IMR-90 (cell line): Measurements from ENCODE around the gene TENT5C. TPM values are rescaled to one million over a fixed set of nuclear protein-coding genes. Genes with fewer than 3 reads are reported as not detected.

Experiments
- ATAC-seq: fragments of 200-7000 bp; cut with Tn5 transposase; 2 replicates; pipeline ENCODE4 v1.9.1; 2020; ENCODE audit warnings: low read depth, mild to moderate bottlenecking, moderate library complexity
- BruUV-seq: library from RNA; stranded (reverse); fragments of 400-500 nt; replicated peaks from 2 replicates; lab custom pipeline; 2021; lab: Mats Ljungman, UMichigan
- CTCF ChIA-PET: fragments of 300-600 bp; formaldehyde crosslinking; extraction: SDS; loops from one replicate; lab custom pipeline; 2021; ENCODE audit warnings: antibody characterized with exemption; lab: Yijun Ruan, JAX
- POLR2A ChIA-PET: fragments of 300-600 bp; sonication (Branson Sonifier 250); formaldehyde crosslinking; loops from one replicate; lab custom pipeline; 2022; ENCODE audit warnings: antibody characterized with exemption; ENCODE audit not compliant: unreplicated experiment; lab: Charles Lee
- DNase-seq: peaks from one replicate; pipeline ENCODE4 v3.0.0; 2013
- H2AFZ ChIP-seq: replicated peaks from 2 replicates; pipeline ENCODE3; 2013; ENCODE audit warnings: low read length, mild to moderate bottlenecking; ENCODE audit not compliant: poor library complexity
- H2AK5ac ChIP-seq: 2 replicates; pipeline ENCODE4 v1.6.1; 2013; ENCODE audit warnings: low read depth, low read length, inconsistent platforms
- H2AK9ac ChIP-seq: replicated peaks from 2 replicates; pipeline ENCODE3; 2013; ENCODE audit warnings: mild to moderate bottlenecking, low read depth, low read length, moderate library complexity; ENCODE audit not compliant: poor library complexity
- H2BK120ac ChIP-seq: 2 replicates; pipeline ENCODE4 v1.6.1; 2013; ENCODE audit warnings: low read depth, low read length, inconsistent platforms
- H2BK15ac ChIP-seq: 3 replicates; pipeline ENCODE4 v1.6.1; 2013; ENCODE audit warnings: low read depth, low read length, inconsistent platforms
- H2BK20ac ChIP-seq: 2 replicates; pipeline ENCODE4 v1.6.1; 2013; ENCODE audit warnings: low read depth, mild to moderate bottlenecking, inconsistent platforms, low read length, moderate library complexity
- H2BK5ac ChIP-seq: 2 replicates; pipeline ENCODE4 v1.6.1; 2013; ENCODE audit warnings: mild to moderate bottlenecking, low read depth, low read length, inconsistent platforms; ENCODE audit not compliant: poor library complexity, severe bottlenecking
- H3K14ac ChIP-seq: replicated peaks from 2 replicates; pipeline ENCODE4 v1.6.1; 2013; ENCODE audit warnings: low read depth, low read length, inconsistent platforms
- H3K18ac ChIP-seq: 2 replicates; pipeline ENCODE4 v1.6.1; 2013; ENCODE audit warnings: low read depth, low read length, control low read depth
- H3K23ac ChIP-seq: 2 replicates; pipeline ENCODE4 v1.6.1; 2013; ENCODE audit warnings: low read depth, low read length, inconsistent platforms
- H3K27ac ChIP-seq: 2 replicates; pipeline ENCODE4 v1.5.1; 2013; ENCODE audit warnings: mild to moderate bottlenecking, control low read depth, low read length; ENCODE audit not compliant: insufficient read depth
- H3K27me3 ChIP-seq: 2 replicates; pipeline ENCODE4 v1.6.1; 2013; ENCODE audit warnings: low read length; ENCODE audit not compliant: control insufficient read depth, insufficient read depth
- H3K36me3 ChIP-seq: 2 replicates; pipeline ENCODE4 v1.6.1; 2013; ENCODE audit warnings: low read length, mixed read lengths; ENCODE audit not compliant: control insufficient read depth, insufficient read depth
- H3K4ac ChIP-seq: 2 replicates; pipeline ENCODE4 v1.6.1; 2013; ENCODE audit warnings: low read depth, low read length, inconsistent platforms
- H3K4me1 ChIP-seq: 2 replicates; pipeline ENCODE4 v1.6.1; 2013; ENCODE audit warnings: low read length, mixed read lengths; ENCODE audit not compliant: control insufficient read depth, insufficient read depth
- H3K4me2 ChIP-seq: 2 replicates; pipeline ENCODE4 v1.6.1; 2013; ENCODE audit warnings: low read depth, mild to moderate bottlenecking, control low read depth, low read length, moderate library complexity
- H3K4me3 ChIP-seq: 2 replicates; pipeline ENCODE4 v1.5.1; 2013; ENCODE audit warnings: low read depth, mild to moderate bottlenecking, control low read depth, low read length, moderate library complexity; ENCODE audit not compliant: insufficient read depth
- H3K56ac ChIP-seq: 2 replicates; pipeline ENCODE4 v1.6.1; 2013; ENCODE audit warnings: low read length, inconsistent platforms; ENCODE audit not compliant: insufficient read depth; ENCODE audit errors: extremely low read depth
- H3K79me1 ChIP-seq, 2 experiments: 2 replicates each; pipeline ENCODE4 v1.6.1; 2013; ENCODE audit warnings: low read length in 2 of 2, inconsistent platforms in 1 of 2, low read depth in 1 of 2
- H3K9ac ChIP-seq: 2 replicates; pipeline ENCODE4 v1.6.1; 2013; ENCODE audit warnings: low read depth, low read length, control low read depth
- H3K9me1 ChIP-seq: 2 replicates; pipeline ENCODE4 v1.6.1; 2013; ENCODE audit warnings: low read length, inconsistent platforms; ENCODE audit not compliant: insufficient read depth
- H3K9me3 ChIP-seq: 2 replicates; pipeline ENCODE4 v1.6.1; 2013; ENCODE audit warnings: low read length; ENCODE audit not compliant: control insufficient read depth, insufficient read depth
- H4K20me1 ChIP-seq: 2 replicates; pipeline ENCODE4 v1.6.1; 2013; ENCODE audit warnings: low read length, inconsistent platforms; ENCODE audit not compliant: insufficient read depth
- H4K5ac ChIP-seq: 2 replicates; pipeline ENCODE4 v1.6.1; 2013; ENCODE audit warnings: mild to moderate bottlenecking, low read depth, low read length, control low read depth
- H4K8ac ChIP-seq, 2 experiments: 2 replicates each; pipeline ENCODE4 v1.6.1; 2013; ENCODE audit warnings: low read depth in 2 of 2, low read length in 2 of 2, control low read depth in 1 of 2, inconsistent platforms in 1 of 2
- H4K91ac ChIP-seq: 2 replicates; pipeline ENCODE4 v1.6.1; 2013; ENCODE audit warnings: low read depth, low read length, inconsistent platforms; ENCODE audit not compliant: insufficient read depth
- CHD1 ChIP-seq: IDR thresholded peaks from 2 replicates; pipeline ENCODE4 v1.6.1; 2012; ENCODE audit warnings: low read depth, low read length, improper control_type of control experiment
- CTCF ChIP-seq: conservative IDR thresholded peaks from 2 replicates; pipeline ENCODE4 v1.5.1; 2012; ENCODE audit warnings: mild to moderate bottlenecking, low read depth, low read length, improper control_type of control experiment
- FOS ChIP-seq: fragments of 150-350 bp; IDR thresholded peaks from 2 replicates; pipeline ENCODE4 v1.6.1; 2016; ENCODE audit warnings: low read depth, low read length
- MAFK ChIP-seq: IDR thresholded peaks from 2 replicates; pipeline ENCODE4 v1.6.1; 2012; ENCODE audit warnings: low read depth, low read length, improper control_type of control experiment
- MAZ ChIP-seq: IDR thresholded peaks from 2 replicates; pipeline ENCODE4 v1.6.1; 2012; ENCODE audit warnings: low read depth, mild to moderate bottlenecking, low read length, improper control_type of control experiment, moderate library complexity, borderline replicate concordance
- MXI1 ChIP-seq: IDR thresholded peaks from 2 replicates; pipeline ENCODE4 v1.6.1; 2012; ENCODE audit warnings: low read depth, mild to moderate bottlenecking, low read length, moderate library complexity, borderline replicate concordance
- POLR2A ChIP-seq: IDR thresholded peaks from 2 replicates; pipeline ENCODE4 v1.6.1; 2012; ENCODE audit warnings: mild to moderate bottlenecking, low read depth, low read length
- RAD21 ChIP-seq: IDR thresholded peaks from 2 replicates; pipeline ENCODE4 v1.6.1; 2012; ENCODE audit warnings: low read length, improper control_type of control experiment
- RCOR1 ChIP-seq: IDR thresholded peaks from 2 replicates; pipeline ENCODE4 v1.6.1; 2012; ENCODE audit warnings: mild to moderate bottlenecking, low read length, improper control_type of control experiment; ENCODE audit not compliant: insufficient replicate concordance
- RFX5 ChIP-seq: IDR thresholded peaks from 2 replicates; pipeline ENCODE4 v1.8.0; 2012; ENCODE audit warnings: low read depth, mild to moderate bottlenecking, low read length, moderate library complexity
- WGBS, 2 experiments: methylation state at CpG; one replicate each; pipeline versions ENCODE4 v1.1.5 to v1.1.7; 2013; ENCODE audit warnings: missing lambda C conversion rate in 2 of 2; ENCODE audit not compliant: insufficient read length in 1 of 2; ENCODE audit errors: extremely low coverage in 2 of 2; 5-methylcytosine and 5-hydroxymethylcytosine counted together
- dilution Hi-C: fragments of 300-500 bp; cut with HindIII; formaldehyde crosslinking; loops from one replicate; pipeline ENCODE4 v1.14.3; 2018; ENCODE audit warnings: low sequenced_read_pairs; ENCODE audit not compliant: unreplicated experiment
- in situ Hi-C: fragments of 300-500 bp; cut with MboI; formaldehyde crosslinking; loops from 3 replicates; pipeline ENCODE4 v1.14.3; 2019; ENCODE audit warnings: low sequenced_read_pairs, inconsistent platforms, mixed read lengths
- intact Hi-C: fragments of 100-400 bp; cut with micrococcal nuclease; formaldehyde crosslinking; loops from 2 replicates; pipeline ENCODE4 v1.10.0; 2022
- polyA plus RNA-seq, 3 experiments: library from polyadenylated mRNA; depleted of rRNA; stranded (reverse); fragments of >200 nt; gene quantifications; 2 replicates each; pipeline ENCODE4 v1.2.3, GENCODE V29; 2012; ENCODE audit warnings: low replicate concordance in 1 of 3
- total RNA-seq: library from RNA; depleted of rRNA; stranded (reverse); fragments of >200 nt; gene quantifications from 2 replicates; pipeline ENCODE4 v1.2.3, GENCODE V29; 2012
- TF ChIP-seq, protein P1 (sequence below): fragments of 150-350 bp; IDR thresholded peaks from 2 replicates; pipeline ENCODE4 v1.6.1; 2016; ENCODE audit warnings: low read depth, mild to moderate bottlenecking, low read length, moderate library complexity, borderline replicate concordance
- TF ChIP-seq, protein P2 (sequence below): fragments of 150-350 bp; IDR thresholded peaks from 2 replicates; pipeline ENCODE4 v1.6.1; 2017; ENCODE audit warnings: mild to moderate bottlenecking, antibody characterized with exemption, low read length, low read depth

Gene TENT5C
- total and polyA plus RNA-seq, 2 of the 4 experiments (the other 2 are of a cell fraction): 1.5 to 4.1 TPM

DNA sequence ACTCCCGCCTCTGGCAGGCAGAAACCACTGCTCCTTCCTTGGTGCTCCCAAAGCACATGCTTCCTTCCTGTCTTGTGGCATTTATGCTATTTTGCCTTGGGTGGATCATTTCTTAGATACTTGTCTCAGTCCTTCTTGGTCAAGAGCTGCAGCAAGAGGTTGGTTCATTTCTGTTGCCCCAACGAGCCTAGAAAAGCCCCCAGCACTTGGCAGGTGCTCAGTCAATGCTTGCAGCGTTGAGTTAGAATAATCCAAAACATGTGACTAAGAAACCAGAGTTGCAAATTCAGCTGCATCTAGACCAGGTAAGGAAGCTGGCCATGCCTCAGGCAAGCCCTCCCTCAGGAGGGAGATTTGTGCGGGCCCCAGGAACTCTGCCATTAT lies 42.4 kb upstream of the TENT5C start (continued):
- no peak for TF ChIP-seq CTCF

DNA sequence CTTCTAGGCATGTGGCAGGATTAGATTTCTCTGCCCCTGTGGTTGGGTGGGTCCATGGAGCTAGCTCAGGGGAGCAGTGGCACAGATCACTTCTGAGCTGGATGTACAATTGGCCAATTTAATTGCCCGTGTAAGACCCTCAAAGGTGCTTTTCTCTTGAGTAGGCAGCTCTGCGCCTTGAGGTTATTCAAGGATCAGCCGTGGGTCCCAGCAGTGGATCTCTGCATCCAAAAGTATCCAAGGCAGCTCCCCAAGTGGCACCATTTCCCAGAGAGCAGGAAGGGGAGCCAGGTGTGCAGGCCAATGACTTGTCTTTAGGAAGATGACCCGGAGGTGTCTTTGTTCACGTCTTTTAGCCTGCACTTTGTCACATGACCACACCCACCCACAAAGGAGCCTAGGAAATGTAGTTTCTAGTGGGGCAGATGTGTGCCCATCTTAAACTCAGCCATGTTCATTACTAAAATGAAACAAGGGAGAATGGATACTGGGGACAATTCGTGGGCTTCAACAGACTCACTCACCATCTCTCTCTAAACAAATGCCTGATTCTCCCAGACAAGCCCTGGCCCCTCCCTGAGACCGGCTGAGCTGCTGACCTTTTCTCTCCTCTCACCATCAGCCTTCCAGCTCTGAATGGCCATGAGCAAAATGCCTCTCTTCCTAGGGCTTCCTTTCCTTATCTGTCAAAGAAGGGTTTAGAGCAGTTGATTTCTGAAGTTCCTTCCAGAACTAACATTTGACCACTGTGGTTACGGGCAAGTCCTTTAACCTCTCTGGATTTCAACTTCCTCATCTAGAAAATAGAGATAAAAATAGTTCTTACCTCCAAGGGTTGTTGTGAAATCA lies 41.4 kb upstream of the TENT5C start:
- Histone ChIP-seq H4K5ac (no peak overlapping the region), H3K23ac (no peak overlapping the region), H3K4me2 (no peak overlapping the region), H3K9me1 (no peaks in the 10 kb centered on the region), H3K4me1 (no peaks in the 10 kb centered on the region), H3K27ac (no peak overlapping the region), H3K18ac (no peak overlapping the region), H2AK9ac (no peak overlapping the region), H2BK20ac (no peak overlapping the region), H2AFZ (no peak overlapping the region), H3K4me3 (no peak overlapping the region), H2BK5ac (no peak overlapping the region), H4K91ac (no peak overlapping the region), H3K9me3 (no peaks in the 10 kb centered on the region), H3K27me3 (peaks cover 19% of the 10 kb centered on the region), H4K8ac (no peak overlapping the region), H3K79me1 (no peaks in the 10 kb centered on the region), H2AK5ac (no peak overlapping the region), H2BK120ac (no peak overlapping the region), H3K14ac (no peak overlapping the region), H3K9ac (no peak overlapping the region), H4K20me1 (no peaks in the 10 kb centered on the region), H2BK15ac (no peak overlapping the region), H3K4ac (no peak overlapping the region), H3K36me3 (no peaks in the 10 kb centered on the region), H3K56ac (no peak overlapping the region; the same call in 1 of the 2 replicates)
- ChIA-PET POLR2A (no interaction called here), CTCF (interaction anchor here (0.5 to 0.8 kb wide), 2 partner anchors 13 to 14 kb away, joined by 3 read pairs; no protein-coding TSS in a partner anchor)
- WGBS, 2 experiments: 100% methylated on average over 1 of the region's 8 CpGs; no CpG with 5 or more reads in 1 of the 2 experiments
- BruUV-seq: no TSS peak
- in situ Hi-C loops (no loop called here), dilution Hi-C loops (no loop called here), intact Hi-C loops (no loop called here)
- DNase-seq (no peak), ATAC-seq (no peak)
- TF ChIP-seq RCOR1: no peak
- TF ChIP-seq, protein P1, sequence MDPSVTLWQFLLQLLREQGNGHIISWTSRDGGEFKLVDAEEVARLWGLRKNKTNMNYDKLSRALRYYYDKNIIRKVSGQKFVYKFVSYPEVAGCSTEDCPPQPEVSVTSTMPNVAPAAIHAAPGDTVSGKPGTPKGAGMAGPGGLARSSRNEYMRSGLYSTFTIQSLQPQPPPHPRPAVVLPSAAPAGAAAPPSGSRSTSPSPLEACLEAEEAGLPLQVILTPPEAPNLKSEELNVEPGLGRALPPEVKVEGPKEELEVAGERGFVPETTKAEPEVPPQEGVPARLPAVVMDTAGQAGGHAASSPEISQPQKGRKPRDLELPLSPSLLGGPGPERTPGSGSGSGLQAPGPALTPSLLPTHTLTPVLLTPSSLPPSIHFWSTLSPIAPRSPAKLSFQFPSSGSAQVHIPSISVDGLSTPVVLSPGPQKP: no peak
- TF ChIP-seq MAFK: no peak
- TF ChIP-seq RAD21: no peak
- TF ChIP-seq RFX5: no peak
- TF ChIP-seq POLR2A: no peak
- TF ChIP-seq, protein P2, sequence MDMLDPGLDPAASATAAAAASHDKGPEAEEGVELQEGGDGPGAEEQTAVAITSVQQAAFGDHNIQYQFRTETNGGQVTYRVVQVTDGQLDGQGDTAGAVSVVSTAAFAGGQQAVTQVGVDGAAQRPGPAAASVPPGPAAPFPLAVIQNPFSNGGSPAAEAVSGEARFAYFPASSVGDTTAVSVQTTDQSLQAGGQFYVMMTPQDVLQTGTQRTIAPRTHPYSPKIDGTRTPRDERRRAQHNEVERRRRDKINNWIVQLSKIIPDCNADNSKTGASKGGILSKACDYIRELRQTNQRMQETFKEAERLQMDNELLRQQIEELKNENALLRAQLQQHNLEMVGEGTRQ: no peak
- TF ChIP-seq MXI1: no peak
- no peak for TF ChIP-seq CHD1
- no peak for TF ChIP-seq MAZ
- no peak for TF ChIP-seq FOS
